COLO829 (cell line): ENCODE data around the gene GPR176.
"Not testable (repeated sequence)": the region's sequence is repeated elsewhere in the genome, so short reads cannot be mapped to it uniquely, and the experiment has no call there.

Experiments used
- DNase-seq: peaks from one replicate; pipeline ENCODE4 v3.0.0; 2012; ENCODE audit warnings: low spot score

The GPR176 gene

GRCh38 chr15:39857132-39857531 is 62.9 kb downstream of the GPR176 start:
- DNase-seq, result no peak

GRCh38 chr15:39856357-39856756 is 63.7 kb downstream of the GPR176 start:
- DNase-seq, result no peak

DNA sequence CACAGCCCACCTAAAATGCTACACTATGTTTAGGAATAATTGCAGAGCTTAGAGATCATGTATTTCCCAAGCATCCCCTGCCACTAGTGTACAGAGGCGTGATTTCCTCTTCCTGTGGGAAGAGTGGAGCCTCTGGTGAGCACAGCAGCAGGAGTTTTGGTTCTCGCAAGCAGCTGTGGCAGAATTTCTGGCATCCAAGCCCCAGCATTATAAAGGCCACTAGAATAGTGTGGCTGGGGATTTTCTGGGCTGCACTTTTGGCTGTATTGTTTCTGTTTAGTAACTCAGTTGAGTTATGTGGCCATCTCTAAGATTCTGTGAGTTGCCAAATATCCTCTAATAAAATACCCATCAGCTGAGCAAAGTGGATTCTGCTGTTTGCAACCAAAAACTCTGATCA is 64.7 kb downstream of the GPR176 start:
- no peak for DNase-seq

- DNase-seq, result no peak
These were observed 65.9 kb downstream of the GPR176 start for GRCh38 chr15:39854161-39854560.

GRCh38 chr15:39852250-39852649 is 67.8 kb downstream of the GPR176 start:
- no peak for DNase-seq

DNA sequence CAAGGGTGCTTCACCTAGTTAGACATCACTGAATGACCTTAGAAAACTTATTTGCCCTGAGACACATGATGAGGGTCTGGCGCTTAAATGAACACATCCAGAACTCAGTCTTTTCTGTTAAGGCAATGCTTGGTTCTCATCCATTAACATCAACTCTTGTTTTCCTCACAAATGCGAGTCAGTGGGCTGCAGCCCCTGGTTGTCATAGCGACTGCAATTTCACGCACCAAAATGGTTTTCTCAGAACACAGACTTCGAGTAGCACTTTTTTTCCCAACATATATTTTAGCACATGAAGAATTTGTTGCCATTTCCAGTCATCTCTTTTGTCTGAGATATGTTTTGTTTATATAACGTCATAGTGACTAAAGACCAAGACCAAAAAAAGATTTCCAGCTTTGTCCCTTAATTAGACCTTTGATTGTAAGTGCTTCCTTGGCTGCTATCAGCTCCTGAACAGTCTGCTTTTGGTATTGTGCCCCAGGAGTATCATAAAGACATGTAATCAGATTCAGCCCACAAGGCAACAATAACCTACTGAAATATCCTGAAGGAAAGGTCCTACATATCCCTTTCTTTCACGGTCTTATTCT is 68.5 kb downstream of the GPR176 start:
- no peak for DNase-seq

DNA sequence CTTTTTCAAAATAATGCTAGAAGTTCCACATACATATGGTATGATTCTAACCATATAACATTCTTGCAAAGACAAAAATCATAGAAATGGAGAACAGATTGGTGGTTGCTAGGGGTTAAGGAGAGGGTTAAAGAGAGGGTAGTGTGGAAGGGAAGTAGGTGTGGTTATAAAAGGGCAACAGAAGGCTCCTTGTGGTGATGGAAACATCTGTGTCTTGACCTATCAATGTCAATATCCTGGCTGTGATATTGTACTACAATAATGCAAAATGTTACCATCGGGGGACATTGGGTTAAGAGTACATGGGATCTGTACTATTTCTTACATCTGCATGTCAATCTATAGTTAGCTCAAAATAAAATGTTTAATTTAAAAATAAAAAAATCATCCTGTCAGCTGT is 69.6 kb downstream of the GPR176 start:
- no peak for DNase-seq

- no peak for DNase-seq
These were observed 74.0 kb downstream of the GPR176 start for GRCh38 chr15:39846108-39846507.

DNA sequence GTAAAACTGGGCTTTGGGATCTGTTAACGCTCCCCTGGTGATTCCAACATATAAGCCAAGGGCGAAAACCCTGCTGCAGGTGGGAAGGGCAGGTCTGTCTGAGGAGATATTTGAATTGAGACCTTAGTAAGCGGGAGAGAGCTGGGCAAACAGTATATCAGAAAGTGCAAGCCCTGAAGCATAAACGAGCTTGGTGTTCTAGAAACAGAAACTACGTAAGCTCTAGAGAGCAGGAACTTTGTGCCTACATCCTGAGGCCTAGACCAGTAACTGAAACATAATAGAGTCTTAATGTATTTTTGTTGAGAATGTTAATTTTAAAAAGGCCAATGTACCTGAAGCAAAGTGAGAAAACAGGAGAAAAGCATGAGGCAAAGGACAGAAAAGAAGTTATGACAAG is 74.5 kb downstream of the GPR176 start:
- DNase-seq, result no peak

DNA sequence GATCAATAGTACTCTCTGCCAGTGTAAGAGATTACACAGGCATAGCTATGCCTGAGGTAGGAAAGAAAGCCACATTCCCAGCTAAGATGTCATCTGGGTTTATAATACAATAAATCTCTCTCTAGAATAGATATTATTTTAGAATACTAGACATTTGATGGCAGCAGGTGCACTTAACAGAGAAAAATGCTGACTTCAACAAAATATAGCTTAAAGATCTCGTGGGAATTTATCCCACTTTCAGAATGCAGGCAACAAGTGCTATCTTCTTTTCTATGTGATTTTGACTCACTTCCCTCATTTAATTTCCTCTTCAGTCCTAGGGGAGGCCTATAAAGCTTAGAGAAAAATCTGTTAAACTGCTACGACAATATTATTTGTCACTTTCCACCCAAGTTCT is 76.5 kb downstream of the GPR176 start:
- no peak for DNase-seq

GRCh38 chr15:39837454-39837853 is 82.6 kb downstream of the GPR176 start:
- no peak for DNase-seq

GRCh38 chr15:39835550-39835949 is 84.5 kb downstream of the GPR176 start:
- DNase-seq, result no peak

DNA sequence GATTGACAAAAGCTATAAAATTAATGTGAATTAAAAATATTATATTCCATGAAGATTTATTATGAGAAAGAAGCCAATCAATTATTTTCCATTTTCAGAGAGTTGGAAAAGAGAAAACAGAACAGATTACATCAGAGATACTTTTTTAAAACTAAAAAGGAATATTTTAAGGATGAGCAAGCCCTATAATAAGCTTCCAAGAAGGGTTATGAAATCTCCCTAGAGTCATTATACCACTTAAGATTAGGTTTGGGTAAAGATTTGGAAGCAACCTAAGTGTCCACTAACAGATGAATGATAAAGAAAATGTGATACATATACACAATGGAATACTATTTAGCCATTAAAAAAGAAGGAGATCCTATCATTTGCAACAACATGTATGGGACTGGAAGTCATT is 85.8 kb downstream of the GPR176 start:
- DNase-seq, result no peak

DNA sequence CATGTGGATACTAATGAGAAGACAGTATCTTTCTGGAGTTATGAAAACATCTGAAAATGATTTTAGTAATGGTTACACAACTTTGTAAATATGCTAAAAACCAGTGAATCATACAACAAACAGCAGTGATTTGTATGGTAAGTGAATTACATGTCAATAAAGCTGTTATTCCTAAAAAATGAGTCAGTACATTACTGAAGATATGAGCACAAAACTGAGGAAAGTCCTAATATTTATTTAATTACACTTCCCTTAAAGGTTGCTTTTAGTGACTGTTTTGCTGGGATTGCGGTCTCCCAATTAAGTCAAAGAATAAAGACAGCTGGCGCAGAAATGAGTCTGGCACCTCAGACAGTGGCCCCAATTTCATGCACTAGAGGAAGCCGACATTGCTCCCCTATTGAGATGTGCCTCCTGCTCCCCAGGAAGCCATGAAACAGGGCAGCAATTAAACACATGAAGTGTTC is 86.5 kb downstream of the GPR176 start:
- DNase-seq, result no peak

DNA sequence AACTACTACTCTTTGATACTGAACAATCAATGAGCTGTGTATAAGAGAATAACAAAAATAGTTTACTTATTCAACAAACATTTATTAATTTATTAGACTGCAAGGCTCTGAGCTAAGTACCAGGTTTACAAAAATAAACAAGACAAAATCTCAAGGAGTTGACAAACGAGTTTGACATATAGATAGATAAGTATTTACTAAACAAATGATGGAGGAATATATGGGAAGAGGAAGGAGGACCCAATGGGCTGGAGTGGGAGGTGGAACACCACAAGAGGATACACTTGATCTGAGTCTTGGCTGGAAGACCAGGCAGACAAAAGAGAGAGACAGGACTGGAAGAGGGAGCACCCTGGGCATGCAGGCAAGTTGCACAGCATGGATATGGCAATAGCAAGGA is 89.9 kb downstream of the GPR176 start:
- no peak for DNase-seq

DNA sequence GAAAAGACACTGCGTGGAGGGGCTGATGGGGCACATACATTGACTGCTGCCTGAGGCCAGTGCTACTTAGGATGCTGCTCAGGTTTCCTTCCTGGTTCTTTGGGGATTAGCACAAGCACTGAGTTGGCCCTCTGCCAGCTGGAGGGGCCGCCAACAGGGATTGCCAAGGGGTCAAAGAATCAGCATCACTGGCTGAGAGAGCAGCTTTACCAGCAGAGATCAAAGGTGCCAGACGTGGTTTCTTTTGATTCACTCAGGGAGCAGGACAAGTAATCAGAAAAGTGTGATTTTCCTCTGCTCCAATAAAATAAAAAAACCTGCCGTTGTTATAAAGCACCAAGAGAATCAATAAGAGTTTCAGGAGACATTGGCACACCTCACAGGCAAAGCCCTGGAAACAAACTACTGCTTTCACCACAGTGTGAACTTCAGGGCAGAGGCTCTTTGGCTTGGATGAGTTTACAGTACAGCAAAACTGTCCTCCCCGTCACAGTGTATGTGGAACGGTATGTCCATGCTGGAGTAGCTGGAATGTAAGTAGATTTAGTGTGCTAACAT is 91.6 kb downstream of the GPR176 start:
- DNase-seq, result no peak

GRCh38 chr15:39826975-39827374 is 93.1 kb downstream of the GPR176 start:
- DNase-seq, result no peak

GRCh38 chr15:39823634-39824033 is 96.4 kb downstream of the GPR176 start:
- no peak for DNase-seq

GRCh38 chr15:39820050-39820602 is 99.9 kb downstream of the GPR176 start:
- DNase-seq, result no peak

- DNase-seq, result no peak
These were observed 100.5 kb downstream of the GPR176 start for GRCh38 chr15:39819533-39819932.

- no peak for DNase-seq
These were observed 102.2 kb downstream of the GPR176 start for GRCh38 chr15:39817892-39818291.

- no peak for DNase-seq
These were observed 105.6 kb downstream of the GPR176 start for GRCh38 chr15:39814489-39814888.

DNA sequence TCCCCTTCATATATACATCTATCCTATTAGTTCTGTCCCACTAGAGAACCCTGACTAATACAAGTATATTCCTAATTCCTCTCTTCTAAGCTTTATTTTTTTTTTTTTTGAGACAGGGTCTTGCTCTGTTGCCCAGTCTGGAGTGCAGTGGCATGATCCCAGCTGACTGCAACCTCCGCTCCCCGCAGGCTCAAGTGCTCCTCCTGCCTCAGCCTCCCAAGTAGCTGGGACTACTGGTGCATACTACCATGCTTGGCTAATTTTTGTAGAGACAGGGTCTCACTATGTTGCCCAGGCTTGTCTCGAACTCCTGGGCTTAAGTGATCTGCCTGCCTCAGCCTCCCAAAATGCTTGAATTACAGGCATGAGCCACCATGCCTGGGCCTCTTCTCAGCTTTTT is 107.4 kb downstream of the GPR176 start:
- DNase-seq, result not testable (repeated sequence)

DNA sequence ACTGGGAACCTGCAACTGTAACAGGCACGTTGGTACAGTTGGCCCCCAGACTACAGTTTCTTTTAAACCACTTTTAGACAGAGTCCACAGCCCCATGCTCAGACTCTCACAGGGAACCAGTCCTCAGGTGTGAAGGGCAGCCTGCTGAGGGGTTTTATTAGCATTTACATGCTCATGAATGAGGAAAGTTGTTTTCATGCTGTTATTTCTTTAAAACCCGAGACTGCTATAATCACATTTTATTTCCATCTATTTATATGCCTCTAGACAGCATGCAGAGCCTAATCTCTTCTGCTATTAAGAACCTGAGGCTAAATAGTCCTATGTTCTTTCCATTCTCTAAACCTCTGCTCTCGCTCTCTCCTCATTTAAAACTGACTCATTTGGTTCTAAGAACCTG is 111.2 kb downstream of the GPR176 start:
- DNase-seq, result no peak
